HCT116 (cell line): Measurements from ENCODE around the gene WWOX. TPM values are rescaled to one million over a fixed set of nuclear protein-coding genes. Genes with fewer than 3 reads are reported as not detected.

ENCODE experiments used
- ATAC-seq: fragments of 200-7000 bp; cut with Tn5 transposase; 2 replicates; pipeline ENCODE4 v1.9.1; 2020; ENCODE audit warnings: mild to moderate bottlenecking, moderate library complexity
- BruUV-seq: library from RNA; stranded (reverse); fragments of 400-500 nt; replicated peaks from 2 replicates; lab custom pipeline; 2021; lab: Mats Ljungman, UMichigan
- CTCF ChIA-PET: fragments of 300-600 bp; sonication (Branson Sonifier 250); formaldehyde crosslinking; loops from one replicate; lab custom pipeline; 2021; ENCODE audit warnings: antibody characterized with exemption; lab: Charles Lee
- POLR2A ChIA-PET: fragments of 300-600, 350-600 bp; sonication (Branson Sonifier 250); formaldehyde crosslinking; loops from one replicate; lab custom pipeline; 2021; ENCODE audit warnings: antibody characterized with exemption; lab: Charles Lee
- RAD21 ChIA-PET, 2 experiments: fragments of 300-600 bp; sonication (Branson Sonifier 250); formaldehyde crosslinking; loops; one replicate each; lab custom pipeline; 2023; ENCODE audit warnings: low total read pairs in 2 of 2; ENCODE audit not compliant: uncharacterized antibody in 2 of 2, unreplicated experiment in 2 of 2, low non-redundant PET in 1 of 2; lab: Charles Lee
- DNase-seq: peaks from one replicate; pipeline ENCODE4 v3.0.0-alpha.2; 2010; ENCODE audit warnings: low read depth, low spot score
- H2AFZ ChIP-seq: fragments of 200-600 bp; shearing (Covaris generic), sonication (generic); 2 replicates; pipeline ENCODE4 v1.6.1; 2017; ENCODE audit warnings: low read depth, mixed run types, mixed read lengths, antibody characterized with exemption, low read length; ENCODE audit not compliant: poor library complexity, severe bottlenecking
- H3K27ac ChIP-seq: 2 replicates; pipeline ENCODE4 v1.5.1; 2012; ENCODE audit warnings: low read depth, low read length
- H3K27me3 ChIP-seq: fragments of 200-600 bp; sonication (generic); 2 replicates; pipeline ENCODE4 v1.6.1; 2016; ENCODE audit warnings: mixed run types, low read length, mixed read lengths; ENCODE audit not compliant: insufficient read depth
- H3K36me3 ChIP-seq, 2 experiments: fragments of 200-500 bp in 1 of 2; fragments of 200-600 bp in 1 of 2; sonication (Bioruptor generic) in 1 of 2; sonication (generic) in 1 of 2; 2 replicates each; pipeline versions ENCODE4 v1.5.1 to v1.6.1; 2014 to 2016; ENCODE audit warnings: low read length in 2 of 2, inconsistent platforms in 1 of 2, mixed read lengths in 1 of 2, mixed run types in 1 of 2; ENCODE audit not compliant: insufficient read depth in 2 of 2, control insufficient read depth in 1 of 2
- H3K4me1 ChIP-seq, 2 experiments: fragments of 200-600 bp in 1 of 2; sonication (generic) in 1 of 2; 2 replicates each; pipeline versions ENCODE4 v1.5.1 to v1.6.1; 2012 to 2017; ENCODE audit warnings: low read length in 2 of 2, inconsistent platforms in 1 of 2, mild to moderate bottlenecking in 1 of 2, mixed read lengths in 1 of 2, mixed run types in 1 of 2, moderate library complexity in 1 of 2; ENCODE audit not compliant: insufficient read depth in 2 of 2, control insufficient read depth in 1 of 2
- H3K4me2 ChIP-seq: fragments of 200-600 bp; sonication (generic); 2 replicates; pipeline ENCODE4 v1.6.1; 2017; ENCODE audit warnings: mixed run types, low read length, mixed read lengths
- H3K4me3 ChIP-seq, 2 experiments: fragments of 200-600 bp in 1 of 2; sonication (generic) in 1 of 2; replicated peaks in 1 of 2; 2 replicates each; pipeline ENCODE4 v1.5.1; 2011 to 2016; ENCODE audit warnings: low read length in 2 of 2, control low read depth in 1 of 2, low read depth in 1 of 2, mild to moderate bottlenecking in 1 of 2, mixed read lengths in 1 of 2, mixed run types in 1 of 2
- H3K79me2 ChIP-seq: fragments of 200-600 bp; sonication (generic); 2 replicates; pipeline ENCODE4 v1.6.1; 2017; ENCODE audit warnings: mild to moderate bottlenecking, mixed run types, low read length, moderate library complexity, mixed read lengths; ENCODE audit not compliant: insufficient read depth
- H3K9ac ChIP-seq: fragments of 200-600 bp; sonication (generic); 2 replicates; pipeline ENCODE4 v1.6.1; 2016; ENCODE audit warnings: low read length, mixed read lengths
- H3K9me2 ChIP-seq: fragments of 200-600 bp; sonication (generic), shearing (Covaris generic); 2 replicates; pipeline ENCODE4 v1.6.1; 2017; ENCODE audit warnings: mixed run types, mild to moderate bottlenecking, moderate library complexity; ENCODE audit not compliant: insufficient read depth
- H3K9me3 ChIP-seq, 2 experiments: fragments of 200-500 bp in 1 of 2; fragments of 200-600 bp in 1 of 2; sonication (Bioruptor generic) in 1 of 2; sonication (generic) in 1 of 2; 2 replicates each; pipeline ENCODE4 v1.6.1; 2014 to 2017; ENCODE audit warnings: low read length in 2 of 2, mixed read lengths in 2 of 2, inconsistent platforms in 1 of 2, low read depth in 1 of 2, mild to moderate bottlenecking in 1 of 2, mixed run types in 1 of 2, moderate library complexity in 1 of 2; ENCODE audit not compliant: control insufficient read depth in 1 of 2, insufficient read depth in 1 of 2
- H4K20me1 ChIP-seq: fragments of 200-600 bp; sonication (generic), shearing (Covaris generic); 2 replicates; pipeline ENCODE4 v1.6.1; 2017; ENCODE audit warnings: mixed run types, mild to moderate bottlenecking, moderate library complexity; ENCODE audit not compliant: insufficient read depth
- ATF3 ChIP-seq: IDR thresholded peaks from 2 replicates; pipeline ENCODE4 v1.6.1; 2012
- CEBPB ChIP-seq: IDR thresholded peaks from 2 replicates; pipeline ENCODE4 v1.6.1; 2012; ENCODE audit warnings: low read depth
- EGR1 ChIP-seq: IDR thresholded peaks from 2 replicates; pipeline ENCODE4 v1.6.1; 2012; ENCODE audit warnings: low read depth
- ELF1 ChIP-seq: IDR thresholded peaks from 2 replicates; pipeline ENCODE4 v1.6.1; 2012; ENCODE audit warnings: low read depth, borderline replicate concordance
- EZH2 ChIP-seq: fragments of 200-600 bp; sonication (generic); IDR thresholded peaks from 2 replicates; pipeline ENCODE4 v1.6.1; 2017; ENCODE audit warnings: antibody characterized with exemption, mixed run types
- EZH2phosphoT487 ChIP-seq: fragments of 200-600 bp; IDR thresholded peaks from 2 replicates; pipeline ENCODE4 v1.6.1; 2018; ENCODE audit warnings: antibody characterized with exemption, borderline replicate concordance
- FOSL1 ChIP-seq: IDR thresholded peaks from 2 replicates; pipeline ENCODE4 v1.6.1; 2012; ENCODE audit warnings: low read depth
- JUND ChIP-seq: IDR thresholded peaks from 2 replicates; pipeline ENCODE4 v1.6.1; 2012
- POLR2A ChIP-seq: IDR thresholded peaks from 2 replicates; pipeline ENCODE4 v1.7.0; 2011; ENCODE audit warnings: borderline replicate concordance; ENCODE audit not compliant: insufficient read depth, insufficient read length; ENCODE audit errors: extremely low read depth
- POLR2AphosphoS5 ChIP-seq: IDR thresholded peaks from 2 replicates; pipeline ENCODE4 v1.6.1; 2011; ENCODE audit warnings: mild to moderate bottlenecking, low read depth, low read length, moderate library complexity
- RAD21 ChIP-seq: IDR thresholded peaks from 2 replicates; pipeline ENCODE4 v1.6.1; 2012; ENCODE audit warnings: low read depth, mild to moderate bottlenecking
- REST ChIP-seq: IDR thresholded peaks from 2 replicates; pipeline ENCODE4 v1.6.1; 2012; ENCODE audit warnings: low read depth
- SIN3A ChIP-seq: IDR thresholded peaks from 2 replicates; pipeline ENCODE4 v1.6.1; 2012; ENCODE audit warnings: low read depth
- SRF ChIP-seq: IDR thresholded peaks from 2 replicates; pipeline ENCODE4 v1.6.1; 2012; ENCODE audit warnings: low read depth
- TCF7L2 ChIP-seq: IDR thresholded peaks from 2 replicates; pipeline ENCODE4 v1.7.0; 2011; ENCODE audit warnings: borderline replicate concordance, inconsistent platforms; ENCODE audit not compliant: insufficient read depth, insufficient read length; ENCODE audit errors: extremely low read depth
- YY1 ChIP-seq: IDR thresholded peaks from 2 replicates; pipeline ENCODE4 v1.6.1; 2011; ENCODE audit warnings: low read length, low read depth, moderate library complexity, mild to moderate bottlenecking; ENCODE audit not compliant: insufficient replicate concordance; ENCODE audit errors: extremely low read depth
- ZFX ChIP-seq: fragments of 450-650 bp; IDR thresholded peaks from 2 replicates; pipeline ENCODE4 v1.6.1; 2017
- ZNF274 ChIP-seq: fragments of 200-500 bp; sonication (Bioruptor generic); IDR thresholded peaks from 2 replicates; pipeline ENCODE4 v1.6.1; 2014; ENCODE audit warnings: mild to moderate bottlenecking, low read depth, low read length, inconsistent platforms
- intact Hi-C: fragments of 100-400 bp; cut with micrococcal nuclease; formaldehyde crosslinking; loops from 2 replicates; pipeline ENCODE4 v1.10.0; 2022
- total RNA-seq: library from RNA; stranded (reverse); gene quantifications from one replicate; pipeline ENCODE4 v1.2.1, GENCODE V29; 2021; ENCODE audit not compliant: unreplicated experiment
- TF ChIP-seq, protein P1 (sequence below): IDR thresholded peaks from 2 replicates; pipeline ENCODE4 v1.6.1; 2012
- TF ChIP-seq, protein P2 (sequence below), 3 experiments: fragments of 200-600 bp in 1 of 3; sonication (generic) in 1 of 3; IDR thresholded peaks in 2 of 3; conservative IDR thresholded peaks in 1 of 3; 2 replicates each; pipeline ENCODE4 v1.5.1; 2012 to 2017; ENCODE audit warnings: low read depth in 2 of 3, low read length in 2 of 3, antibody characterized with exemption in 1 of 3, borderline replicate concordance in 1 of 3, control low read depth in 1 of 3, mild to moderate bottlenecking in 1 of 3, mixed read lengths in 1 of 3, mixed run types in 1 of 3, moderate library complexity in 1 of 3; ENCODE audit not compliant: insufficient read depth in 1 of 3

WWOX gene
- total RNA-seq, 1 experiment from 2014 or later, result 13.7 TPM

DNA sequence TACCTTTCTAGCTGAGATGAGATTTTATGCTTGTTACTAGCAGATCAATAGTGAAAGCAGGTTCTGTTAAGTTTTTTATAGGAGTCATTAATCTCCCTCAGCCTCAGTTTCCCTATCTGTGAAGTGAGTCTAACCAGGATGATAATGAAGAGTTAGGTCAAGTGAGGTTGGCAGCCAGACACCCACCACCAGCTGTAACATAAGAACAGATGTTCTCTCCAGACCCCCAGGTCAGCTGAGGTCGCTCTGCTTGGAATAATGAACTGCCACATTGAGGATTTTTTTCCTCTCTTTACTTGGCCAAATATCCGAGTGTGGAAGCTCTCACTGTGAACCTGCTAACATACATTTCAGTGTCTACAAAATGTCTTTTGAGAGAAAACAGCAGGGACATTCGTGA lies 389.6 kb downstream of the WWOX start:
- DNase-seq, result no peak
- Histone ChIP-seq H3K27ac (no peak overlapping the region), H2AFZ (no peak overlapping the region), H3K9ac (no peak overlapping the region), H3K9me2 (no peaks in the 10 kb centered on the region), H3K9me3 (no peaks in the 10 kb centered on the region), H3K36me3 (no peaks in the 10 kb centered on the region), H4K20me1 (no peaks in the 10 kb centered on the region)
- no TSS peak for BruUV-seq
- ATAC-seq, result no peak
- CTCF ChIA-PET, result no interaction called here
- intact Hi-C loops, result no loop called here
- TF ChIP-seq YY1 (no peak), EZH2 (no peak), EZH2phosphoT487 (no peak), ZNF274 (no peak), TCF7L2 (no peak), SIN3A (no peak), ATF3 (no peak), FOSL1 (no peak), RAD21 (no peak), POLR2A (no peak), SRF (no peak), JUND (no peak), POLR2AphosphoS5 (no peak), EGR1 (no peak), REST (no peak), ZFX (no peak), ELF1 (no peak), CEBPB (no peak)
- TF ChIP-seq, protein P1, sequence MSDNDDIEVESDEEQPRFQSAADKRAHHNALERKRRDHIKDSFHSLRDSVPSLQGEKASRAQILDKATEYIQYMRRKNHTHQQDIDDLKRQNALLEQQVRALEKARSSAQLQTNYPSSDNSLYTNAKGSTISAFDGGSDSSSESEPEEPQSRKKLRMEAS, result no peak
- TF ChIP-seq, protein P2, sequence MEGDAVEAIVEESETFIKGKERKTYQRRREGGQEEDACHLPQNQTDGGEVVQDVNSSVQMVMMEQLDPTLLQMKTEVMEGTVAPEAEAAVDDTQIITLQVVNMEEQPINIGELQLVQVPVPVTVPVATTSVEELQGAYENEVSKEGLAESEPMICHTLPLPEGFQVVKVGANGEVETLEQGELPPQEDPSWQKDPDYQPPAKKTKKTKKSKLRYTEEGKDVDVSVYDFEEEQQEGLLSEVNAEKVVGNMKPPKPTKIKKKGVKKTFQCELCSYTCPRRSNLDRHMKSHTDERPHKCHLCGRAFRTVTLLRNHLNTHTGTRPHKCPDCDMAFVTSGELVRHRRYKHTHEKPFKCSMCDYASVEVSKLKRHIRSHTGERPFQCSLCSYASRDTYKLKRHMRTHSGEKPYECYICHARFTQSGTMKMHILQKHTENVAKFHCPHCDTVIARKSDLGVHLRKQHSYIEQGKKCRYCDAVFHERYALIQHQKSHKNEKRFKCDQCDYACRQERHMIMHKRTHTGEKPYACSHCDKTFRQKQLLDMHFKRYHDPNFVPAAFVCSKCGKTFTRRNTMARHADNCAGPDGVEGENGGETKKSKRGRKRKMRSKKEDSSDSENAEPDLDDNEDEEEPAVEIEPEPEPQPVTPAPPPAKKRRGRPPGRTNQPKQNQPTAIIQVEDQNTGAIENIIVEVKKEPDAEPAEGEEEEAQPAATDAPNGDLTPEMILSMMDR (IDR thresholded peaks at IDR 0.05 in 2 of 3, conservative IDR thresholded peaks at IDR 0.05 in 1 of 3; ENCODE audit: borderline replicate concordance in 1 of 3, insufficient read depth in 1 of 3, low read depth in 2 of 3, low read length in 2 of 3), result no peak
- TF ChIP-seq, all 23 proteins: peak for 0
- RAD21 ChIA-PET, result no interaction called here
- Histone ChIP-seq H3K79me2 (no peaks in the 10 kb centered on the region), H3K4me1 (no peaks in the 10 kb centered on the region), H3K4me3 (no peak overlapping the region), H3K27me3 (no peaks in the 10 kb centered on the region), H3K4me2 (no peak overlapping the region)
- POLR2A ChIA-PET, result no interaction called here
